ENCODE measurements around the gene CTSF. TPM values are rescaled to one million over a fixed set of nuclear protein-coding genes. Genes with fewer than 3 reads are reported as not detected.

Gene CTSF
- total and polyA plus RNA-seq, 2 of the 13 experiments (the other 11 are each of a cell fraction or from before 2014, with no cell fraction given), result not detected

DNA sequence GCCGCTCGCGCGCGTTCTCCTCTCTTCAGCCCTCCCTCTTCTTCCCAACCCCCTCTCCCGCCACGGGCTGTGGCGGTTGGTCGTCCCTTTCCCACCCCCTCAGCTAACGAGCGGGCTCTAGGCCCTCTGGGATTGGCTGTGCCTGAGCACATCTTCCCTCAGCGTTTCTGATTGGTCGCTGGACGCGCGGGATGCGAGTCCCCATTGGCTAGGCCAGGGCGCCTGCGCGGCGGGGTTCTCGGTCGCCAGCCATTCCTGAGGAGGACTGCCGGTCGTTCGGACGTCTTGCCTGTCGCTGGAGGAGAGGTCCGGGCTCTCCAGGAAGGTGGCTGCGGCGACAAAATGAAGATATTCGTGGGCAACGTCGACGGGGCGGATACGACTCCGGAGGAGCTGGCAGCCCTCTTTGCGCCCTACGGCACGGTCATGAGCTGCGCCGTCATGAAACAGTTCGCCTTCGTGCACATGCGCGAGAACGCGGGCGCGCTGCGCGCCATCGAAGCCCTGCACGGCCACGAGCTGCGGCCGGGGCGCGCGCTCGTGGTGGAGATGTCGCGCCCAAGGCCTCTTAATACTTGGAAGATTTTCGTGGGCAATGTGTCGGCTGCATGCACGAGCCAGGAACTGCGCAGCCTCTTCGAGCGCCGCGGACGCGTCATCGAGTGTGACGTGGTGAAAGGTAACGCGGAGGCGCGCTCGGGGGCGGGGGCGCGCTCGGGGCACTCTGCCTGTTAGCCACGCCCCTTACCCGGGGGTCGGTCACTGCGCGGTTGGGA lies 48.2 kb upstream of the CTSF start, which contains the start of gene RBM14 (continued):
- TF ChIP-seq MEF2D (CRISPR knock-in tag; IDR thresholded peaks at IDR 0.05) (peak; percentile 67; the same call in 1 of the 2 replicates), PCBP1 (IDR thresholded peaks at IDR 0.05; ENCODE audit: borderline replicate concordance, low read depth, low read length) (peak; percentile 69; the same call in 1 of the 2 replicates), HMGXB4 (CRISPR knock-in tag; IDR thresholded peaks at IDR 0.05; ENCODE audit: borderline replicate concordance in 1 of 2, low read depth in 1 of 2) (peak; percentile 87 to 89; a peak in 3 of 4 replicates), YEATS4 (CRISPR knock-in tag; IDR thresholded peaks at IDR 0.05; ENCODE audit: borderline replicate concordance) (peak; percentile 83), ZNF660 (CRISPR knock-in tag; IDR thresholded peaks at IDR 0.05; ENCODE audit: borderline replicate concordance, low read depth) (no peak), GATAD2A (CRISPR knock-in tag; IDR thresholded peaks at IDR 0.05) (peak; percentile 10; the same call in 1 of the 2 replicates), HOXA5 (CRISPR knock-in tag; IDR thresholded peaks at IDR 0.05) (peak; percentile 44), ZBTB39 (CRISPR knock-in tag; IDR thresholded peaks at IDR 0.05) (no peak), MTA1 (CRISPR knock-in tag; IDR thresholded peaks at IDR 0.05; ENCODE audit: borderline replicate concordance) (peak; percentile 72; the same call in 1 of the 2 replicates), ATRX (CRISPR knock-in tag; IDR thresholded peaks at IDR 0.05; ENCODE audit: borderline replicate concordance) (no peak), RAD51 (IDR thresholded peaks at IDR 0.05; ENCODE audit: borderline replicate concordance) (no peak), ARNT (IDR thresholded peaks at IDR 0.05) (no peak), HMG20B (CRISPR knock-in tag; conservative IDR thresholded peaks at IDR 0.05) (no peak; the same call in 1 of the 2 replicates), GPN1 (CRISPR knock-in tag; IDR thresholded peaks at IDR 0.05; ENCODE audit: borderline replicate concordance) (no peak)
- TF ChIP-seq, protein P1, sequence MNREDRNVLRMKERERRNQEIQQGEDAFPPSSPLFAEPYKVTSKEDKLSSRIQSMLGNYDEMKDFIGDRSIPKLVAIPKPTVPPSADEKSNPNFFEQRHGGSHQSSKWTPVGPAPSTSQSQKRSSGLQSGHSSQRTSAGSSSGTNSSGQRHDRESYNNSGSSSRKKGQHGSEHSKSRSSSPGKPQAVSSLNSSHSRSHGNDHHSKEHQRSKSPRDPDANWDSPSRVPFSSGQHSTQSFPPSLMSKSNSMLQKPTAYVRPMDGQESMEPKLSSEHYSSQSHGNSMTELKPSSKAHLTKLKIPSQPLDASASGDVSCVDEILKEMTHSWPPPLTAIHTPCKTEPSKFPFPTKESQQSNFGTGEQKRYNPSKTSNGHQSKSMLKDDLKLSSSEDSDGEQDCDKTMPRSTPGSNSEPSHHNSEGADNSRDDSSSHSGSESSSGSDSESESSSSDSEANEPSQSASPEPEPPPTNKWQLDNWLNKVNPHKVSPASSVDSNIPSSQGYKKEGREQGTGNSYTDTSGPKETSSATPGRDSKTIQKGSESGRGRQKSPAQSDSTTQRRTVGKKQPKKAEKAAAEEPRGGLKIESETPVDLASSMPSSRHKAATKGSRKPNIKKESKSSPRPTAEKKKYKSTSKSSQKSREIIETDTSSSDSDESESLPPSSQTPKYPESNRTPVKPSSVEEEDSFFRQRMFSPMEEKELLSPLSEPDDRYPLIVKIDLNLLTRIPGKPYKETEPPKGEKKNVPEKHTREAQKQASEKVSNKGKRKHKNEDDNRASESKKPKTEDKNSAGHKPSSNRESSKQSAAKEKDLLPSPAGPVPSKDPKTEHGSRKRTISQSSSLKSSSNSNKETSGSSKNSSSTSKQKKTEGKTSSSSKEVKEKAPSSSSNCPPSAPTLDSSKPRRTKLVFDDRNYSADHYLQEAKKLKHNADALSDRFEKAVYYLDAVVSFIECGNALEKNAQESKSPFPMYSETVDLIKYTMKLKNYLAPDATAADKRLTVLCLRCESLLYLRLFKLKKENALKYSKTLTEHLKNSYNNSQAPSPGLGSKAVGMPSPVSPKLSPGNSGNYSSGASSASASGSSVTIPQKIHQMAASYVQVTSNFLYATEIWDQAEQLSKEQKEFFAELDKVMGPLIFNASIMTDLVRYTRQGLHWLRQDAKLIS (CRISPR knock-in tag; IDR thresholded peaks at IDR 0.05), result no peak
- TF ChIP-seq, protein P2, sequence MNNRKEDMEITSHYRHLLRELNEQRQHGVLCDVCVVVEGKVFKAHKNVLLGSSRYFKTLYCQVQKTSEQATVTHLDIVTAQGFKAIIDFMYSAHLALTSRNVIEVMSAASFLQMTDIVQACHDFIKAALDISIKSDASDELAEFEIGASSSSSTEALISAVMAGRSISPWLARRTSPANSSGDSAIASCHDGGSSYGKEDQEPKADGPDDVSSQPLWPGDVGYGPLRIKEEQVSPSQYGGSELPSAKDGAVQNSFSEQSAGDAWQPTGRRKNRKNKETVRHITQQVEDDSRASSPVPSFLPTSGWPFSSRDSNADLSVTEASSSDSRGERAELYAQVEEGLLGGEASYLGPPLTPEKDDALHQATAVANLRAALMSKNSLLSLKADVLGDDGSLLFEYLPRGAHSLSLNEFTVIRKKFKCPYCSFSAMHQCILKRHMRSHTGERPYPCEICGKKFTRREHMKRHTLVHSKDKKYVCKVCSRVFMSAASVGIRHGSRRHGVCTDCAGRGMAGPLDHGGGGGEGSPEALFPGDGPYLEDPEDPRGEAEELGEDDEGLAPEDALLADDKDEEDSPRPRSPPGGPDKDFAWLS (CRISPR knock-in tag; IDR thresholded peaks at IDR 0.05; ENCODE audit: borderline replicate concordance), result no peak
- TF ChIP-seq, protein P3, sequence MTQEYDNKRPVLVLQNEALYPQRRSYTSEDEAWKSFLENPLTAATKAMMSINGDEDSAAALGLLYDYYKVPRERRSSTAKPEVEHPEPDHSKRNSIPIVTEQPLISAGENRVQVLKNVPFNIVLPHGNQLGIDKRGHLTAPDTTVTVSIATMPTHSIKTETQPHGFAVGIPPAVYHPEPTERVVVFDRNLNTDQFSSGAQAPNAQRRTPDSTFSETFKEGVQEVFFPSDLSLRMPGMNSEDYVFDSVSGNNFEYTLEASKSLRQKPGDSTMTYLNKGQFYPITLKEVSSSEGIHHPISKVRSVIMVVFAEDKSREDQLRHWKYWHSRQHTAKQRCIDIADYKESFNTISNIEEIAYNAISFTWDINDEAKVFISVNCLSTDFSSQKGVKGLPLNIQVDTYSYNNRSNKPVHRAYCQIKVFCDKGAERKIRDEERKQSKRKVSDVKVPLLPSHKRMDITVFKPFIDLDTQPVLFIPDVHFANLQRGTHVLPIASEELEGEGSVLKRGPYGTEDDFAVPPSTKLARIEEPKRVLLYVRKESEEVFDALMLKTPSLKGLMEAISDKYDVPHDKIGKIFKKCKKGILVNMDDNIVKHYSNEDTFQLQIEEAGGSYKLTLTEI (CRISPR knock-in tag; conservative IDR thresholded peaks at IDR 0.05), result no peak
